DMS153 treated with DMSO at 0.1 percent for 48 hours (cell line): ENCODE data around the gene MYO7B.
A peak's percentile ranks its signal among the peaks of the same experiment; 100 is the strongest.

Source experiments
- DNase-seq: peaks from one replicate; lab custom pipeline; 2025; ENCODE audit not compliant: unreplicated experiment; lab: John Stamatoyannopoulos, UW

Gene MYO7B

GRCh38 chr2:127647242-127648190, 112.0 kb downstream of the MYO7B start:
- DNase-seq: no peak

DNA sequence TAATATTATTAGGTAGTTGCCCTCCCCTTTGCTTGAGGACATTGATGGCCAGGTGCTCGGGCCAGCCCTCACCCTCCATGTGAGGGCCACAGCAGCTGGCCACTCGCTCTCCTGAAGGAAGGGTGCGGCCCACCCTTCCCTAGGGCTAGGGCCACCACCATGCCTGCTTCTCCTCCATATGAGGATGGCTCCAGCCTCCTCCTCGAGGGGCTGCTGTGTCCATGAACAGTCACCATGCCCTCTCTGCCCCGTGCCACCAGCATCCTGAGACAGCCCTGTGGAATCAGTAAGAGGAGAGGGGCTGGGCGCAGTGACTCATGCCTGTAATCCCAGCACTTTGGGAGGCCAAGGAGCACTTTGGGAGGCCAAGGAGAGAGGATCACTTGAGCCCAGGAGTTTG, 112.8 kb downstream of the MYO7B start:
- DNase-seq: no peak

- peak; percentile 33 for DNase-seq
Measured at GRCh38 chr2:127649100-127649611, 113.7 kb downstream of the MYO7B start.

GRCh38 chr2:127649684-127650040, 114.2 kb downstream of the MYO7B start:
- peak; percentile 69 for DNase-seq

DNA sequence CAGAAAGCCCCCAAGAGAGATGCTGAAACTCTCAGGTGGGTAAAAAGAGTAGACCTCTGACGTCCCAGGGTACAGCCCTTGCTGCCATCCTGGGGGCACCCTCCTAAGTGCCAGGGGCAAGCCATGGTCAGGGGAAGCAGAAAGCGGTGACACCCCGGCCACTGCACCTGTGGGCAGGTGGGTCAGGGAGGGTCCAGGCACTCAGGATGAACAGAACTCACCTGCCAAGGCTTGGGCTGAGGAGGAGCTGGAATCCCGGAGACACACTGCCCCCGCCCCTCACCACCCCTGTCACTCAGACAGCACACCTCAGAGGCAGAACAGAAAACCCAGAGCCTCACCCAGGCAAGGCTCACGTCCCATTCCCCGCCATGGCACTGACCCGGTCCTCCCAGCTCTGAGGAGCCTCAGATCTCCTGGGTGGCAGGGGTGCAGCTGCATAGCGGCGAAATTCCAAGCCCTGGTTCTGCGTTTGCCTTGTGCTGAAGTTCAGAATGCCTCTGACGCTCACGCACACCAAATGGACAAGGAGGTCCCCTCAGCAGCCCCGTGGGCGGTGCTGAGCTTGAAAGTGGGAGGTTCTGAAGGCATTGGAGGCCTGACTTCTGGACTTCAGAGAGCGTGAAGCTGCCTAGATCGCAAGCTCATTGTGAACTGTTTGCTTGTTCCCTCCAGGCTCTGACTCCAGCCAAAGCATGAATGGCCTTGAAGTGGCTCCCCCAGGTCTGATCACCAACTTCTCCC, 114.7 kb downstream of the MYO7B start:
- no peak for DNase-seq

- no peak for DNase-seq
Measured at GRCh38 chr2:127650785-127651380, 115.4 kb downstream of the MYO7B start.

GRCh38 chr2:127651381-127651809, 115.9 kb downstream of the MYO7B start:
- DNase-seq: no peak

- DNase-seq: no peak
Measured at GRCh38 chr2:127651971-127652550, 116.6 kb downstream of the MYO7B start.

DNA sequence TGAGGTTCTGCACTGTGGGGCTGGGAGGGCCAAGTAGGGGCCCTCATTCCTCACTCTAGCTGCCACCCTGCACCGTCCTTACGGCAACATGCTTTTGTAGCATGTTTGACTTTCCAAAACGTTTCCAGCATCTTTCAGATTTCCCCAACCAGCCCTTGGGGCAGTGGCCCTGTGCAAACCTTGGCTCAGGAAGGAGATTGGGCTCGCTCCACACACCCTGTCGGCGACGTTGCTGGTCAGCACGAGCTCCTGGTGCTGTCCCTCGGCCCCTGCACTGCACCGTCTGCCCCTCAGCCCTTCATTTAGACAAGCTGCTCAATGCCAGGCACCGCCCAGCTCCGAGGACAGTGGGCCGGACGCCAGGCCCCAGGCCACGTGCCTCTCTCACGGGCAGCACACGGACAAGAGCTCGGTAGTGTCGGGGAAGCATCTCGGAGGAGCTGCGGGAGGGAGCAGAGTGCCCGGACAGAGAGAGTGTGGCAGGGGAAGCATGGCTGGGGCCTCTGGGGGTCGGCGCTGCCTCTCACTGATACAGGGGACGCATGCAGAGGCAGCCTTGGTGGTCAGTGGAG, 117.4 kb downstream of the MYO7B start:
- no peak for DNase-seq

DNA sequence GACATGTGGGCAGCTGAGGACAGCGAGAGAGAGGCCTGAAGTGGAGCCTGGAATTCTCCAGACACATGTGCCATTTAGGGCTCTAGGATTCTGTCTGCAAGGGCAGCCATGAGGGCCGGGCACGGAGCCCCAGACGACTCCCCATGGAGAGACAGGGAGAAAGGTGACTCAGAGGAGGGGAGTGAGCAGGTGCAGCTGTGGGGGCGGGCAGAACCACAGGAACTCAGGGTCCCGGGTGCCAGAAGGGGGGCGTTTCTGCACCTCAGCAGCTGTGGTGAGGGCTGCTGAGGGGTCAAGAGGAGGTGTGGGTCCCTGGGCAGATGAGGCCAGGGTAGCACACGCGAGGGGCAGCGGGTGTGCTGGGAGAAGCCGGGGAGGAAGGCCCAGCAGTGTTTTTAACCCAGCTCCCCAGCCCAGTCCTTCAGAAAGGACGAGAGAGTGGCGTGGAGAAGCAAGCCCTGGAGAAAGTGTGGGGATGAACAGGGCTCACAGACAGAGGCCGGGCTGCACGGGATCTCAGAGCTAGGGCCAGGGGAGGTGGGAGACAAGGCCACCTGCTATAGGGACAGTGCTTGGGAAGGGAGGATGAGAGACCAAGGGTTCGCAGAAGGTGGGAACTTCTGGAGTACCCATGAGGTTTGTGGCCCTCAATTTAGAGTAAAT, 118.1 kb downstream of the MYO7B start:
- no peak for DNase-seq

GRCh38 chr2:127654084-127654837, 118.8 kb downstream of the MYO7B start:
- DNase-seq: no peak

DNA sequence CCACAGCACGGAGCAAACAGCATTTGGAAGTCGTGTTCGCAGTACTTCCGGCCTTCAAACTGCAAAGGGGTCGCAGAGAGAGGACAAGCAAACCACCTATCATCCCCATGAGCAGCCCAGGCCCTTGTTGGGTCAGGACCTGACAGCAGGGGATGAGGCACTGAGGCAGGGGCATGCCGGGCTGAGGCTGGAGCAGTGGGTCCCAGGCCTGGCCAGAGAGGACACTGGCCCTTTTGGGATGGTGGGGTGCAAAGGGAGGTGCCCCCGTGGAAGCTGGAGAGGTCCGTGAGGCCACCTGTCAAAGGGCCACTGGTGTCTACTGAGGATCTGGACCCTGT, 119.3 kb downstream of the MYO7B start:
- no peak for DNase-seq

GRCh38 chr2:127655209-127656073, 120.0 kb downstream of the MYO7B start:
- DNase-seq: no peak

GRCh38 chr2:127656569-127657231, 121.2 kb downstream of the MYO7B start:
- no peak for DNase-seq

GRCh38 chr2:127657232-127657595, 121.7 kb downstream of the MYO7B start:
- DNase-seq: no peak

DNA sequence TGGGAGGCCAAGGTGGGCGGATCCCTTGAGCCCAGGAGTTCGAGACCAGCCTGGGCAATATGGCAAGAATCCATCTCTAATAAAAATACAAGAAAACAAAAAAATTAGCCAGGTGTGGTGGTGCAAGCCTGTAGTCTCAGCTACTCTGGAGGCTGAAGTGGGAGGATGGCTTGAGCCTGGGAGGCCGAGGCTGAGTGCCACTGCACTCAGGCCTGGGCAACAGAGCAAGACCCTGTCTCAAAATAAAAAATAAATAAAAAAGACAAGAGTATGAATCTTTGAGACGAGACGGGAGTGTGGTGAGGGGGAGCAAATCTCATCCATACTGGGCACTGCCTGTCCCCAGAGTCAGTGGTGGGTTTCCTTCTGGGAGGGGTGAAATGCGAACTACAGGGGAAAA, 122.7 kb downstream of the MYO7B start:
- DNase-seq: no peak

DNA sequence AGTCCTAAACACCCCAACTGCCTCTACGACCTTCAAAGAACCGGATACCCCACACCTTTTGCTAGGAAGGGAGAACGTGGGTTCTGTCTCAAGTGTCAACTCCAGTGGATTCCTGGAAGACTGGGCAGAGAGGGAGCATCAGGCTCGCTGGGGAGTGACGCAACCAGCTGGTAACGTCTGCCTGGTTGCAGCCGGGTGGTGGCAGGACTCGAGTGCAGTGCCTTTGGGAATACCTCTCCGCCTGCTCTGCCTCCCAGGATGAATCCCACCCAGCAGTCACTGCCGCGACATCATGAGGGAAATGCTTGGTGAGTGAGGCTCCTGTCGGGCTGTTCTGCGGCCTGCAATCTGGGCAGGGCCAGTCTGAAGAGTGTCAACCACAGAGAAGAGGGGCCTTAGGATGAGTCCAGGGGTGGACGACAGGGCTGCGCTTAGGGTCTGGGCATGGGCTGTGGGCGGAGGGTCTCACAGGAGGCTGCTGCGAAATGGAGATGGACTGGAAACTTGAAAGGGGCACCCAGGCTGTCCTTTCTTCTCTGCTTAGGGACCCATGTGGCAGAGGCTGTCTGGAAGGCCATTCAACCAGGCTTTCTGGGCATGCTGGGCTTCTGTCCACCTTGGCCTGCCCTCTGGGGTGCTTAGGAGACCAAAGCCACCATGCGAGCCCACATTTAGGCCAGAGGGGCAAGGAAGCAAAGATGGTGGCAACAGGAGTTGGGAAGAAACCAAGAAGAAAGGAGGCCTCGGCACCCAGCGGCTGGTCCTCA, 123.3 kb downstream of the MYO7B start:
- no peak for DNase-seq
